Measurements from ENCODE around the gene CHFR. TPM values are rescaled to one million over a fixed set of nuclear protein-coding genes. Genes with fewer than 3 reads are reported as not detected.

Gene CHFR
- total RNA-seq, 2 experiments from 2014 or later, result 38.2 to 55.9 TPM

DNA sequence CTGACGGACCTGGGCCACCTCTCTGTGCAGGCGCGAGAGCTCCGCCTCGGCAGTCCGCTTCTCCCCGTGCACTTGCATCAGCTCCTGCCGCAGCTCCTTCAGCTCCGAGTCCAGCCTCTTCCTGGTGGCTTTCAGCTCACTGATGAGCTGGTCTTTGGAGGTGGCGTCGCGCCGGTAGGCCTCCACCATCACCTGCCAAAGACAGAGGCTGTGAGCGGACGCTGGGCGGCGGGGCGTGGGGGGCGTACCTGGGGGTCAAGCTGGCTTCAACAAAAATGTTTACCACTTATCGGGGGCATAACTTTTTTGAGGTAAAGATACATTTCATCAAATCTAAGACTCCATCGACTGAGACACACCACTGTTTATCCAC is 98.3 kb downstream of the CHFR start:
- Histone ChIP-seq H2AFZ (ENCODE audit: low read length) (no peak overlapping the region), H3K4me2 (ENCODE audit: low read length) (no peak overlapping the region), H3K9me2 (ENCODE audit: insufficient read depth, low read length) (no peaks in the 10 kb centered on the region), H3K36me3 (ENCODE audit: insufficient read depth, low read length) (peaks cover 76% of the 10 kb centered on the region), H3K4me1 (ENCODE audit: insufficient read depth, low read length, poor library complexity, severe bottlenecking) (no peaks in the 10 kb centered on the region), H3K4me3 (ENCODE audit: low read depth, low read length, poor library complexity, severe bottlenecking) (no peak overlapping the region), H4K20me1 (ENCODE audit: insufficient read depth, low read length) (no peaks in the 10 kb centered on the region; the same call in 1 of the 2 replicates), H3K27ac (ENCODE audit: low read depth, low read length, poor library complexity, severe bottlenecking) (no peak overlapping the region), H3K9me3 (ENCODE audit: low read length) (no peaks in the 10 kb centered on the region), H3K79me2 (ENCODE audit: insufficient read depth, low read depth, low read length) (no peaks in the 10 kb centered on the region)
- CTCF ChIA-PET (ENCODE audit: unreplicated experiment), result no interaction called here
- TF ChIP-seq EZH2phosphoT487 (IDR thresholded peaks at IDR 0.05; ENCODE audit: borderline replicate concordance, low read depth, low read length) (no peak), CTCF (conservative IDR thresholded peaks at IDR 0.05; ENCODE audit: low read length) (no peak)
- DNase-seq (ENCODE audit: low spot score), result no peak
- POLR2A ChIA-PET, result no interaction called here
- intact Hi-C loops (cut with micrococcal nuclease; ENCODE audit: unreplicated experiment), result no loop called here
- BruUV-seq (replicated peaks), result no TSS peak

GRCh38 chr12:132788375-132789098 is 98.9 kb downstream of the CHFR start:
- no peaks in the 10 kb centered on the region for H3K4me1 ChIP-seq (ENCODE audit: insufficient read depth, low read length, poor library complexity, severe bottlenecking)
- H4K20me1 ChIP-seq (ENCODE audit: insufficient read depth, low read length), result no peaks in the 10 kb centered on the region; the same call in 1 of the 2 replicates
- DNase-seq (ENCODE audit: low spot score), result no peak
- intact Hi-C loops (cut with micrococcal nuclease; ENCODE audit: unreplicated experiment), result no loop called here
- H3K27ac ChIP-seq (ENCODE audit: low read depth, low read length, poor library complexity, severe bottlenecking), result no peak overlapping the region
- ChIA-PET CTCF (ENCODE audit: unreplicated experiment) (no interaction called here), POLR2A (no interaction called here)
- no peaks in the 10 kb centered on the region for H3K79me2 ChIP-seq (ENCODE audit: insufficient read depth, low read depth, low read length)
- H3K4me3 ChIP-seq (ENCODE audit: low read depth, low read length, poor library complexity, severe bottlenecking), result no peak overlapping the region
- no peak overlapping the region for H3K4me2 ChIP-seq (ENCODE audit: low read length)
- no peaks in the 10 kb centered on the region for H3K9me3 ChIP-seq (ENCODE audit: low read length)
- H2AFZ ChIP-seq (ENCODE audit: low read length), result no peak overlapping the region
- H3K36me3 ChIP-seq (ENCODE audit: insufficient read depth, low read length), result peaks cover 76% of the 10 kb centered on the region
- no TSS peak for BruUV-seq (replicated peaks)
- no peak for TF ChIP-seq CTCF (conservative IDR thresholded peaks at IDR 0.05; ENCODE audit: low read length)
- no peak for TF ChIP-seq EZH2phosphoT487 (IDR thresholded peaks at IDR 0.05; ENCODE audit: borderline replicate concordance, low read depth, low read length)
- no peaks in the 10 kb centered on the region for H3K9me2 ChIP-seq (ENCODE audit: insufficient read depth, low read length)

- intact Hi-C loops (cut with micrococcal nuclease; ENCODE audit: unreplicated experiment), result no loop called here
- no peaks in the 10 kb centered on the region for H3K4me1 ChIP-seq (ENCODE audit: insufficient read depth, low read length, poor library complexity, severe bottlenecking)
- no peak overlapping the region for H3K27ac ChIP-seq (ENCODE audit: low read depth, low read length, poor library complexity, severe bottlenecking)
- no peaks in the 10 kb centered on the region; the same call in 1 of the 2 replicates for H4K20me1 ChIP-seq (ENCODE audit: insufficient read depth, low read length)
- H3K4me3 ChIP-seq (ENCODE audit: low read depth, low read length, poor library complexity, severe bottlenecking), result no peak overlapping the region
- H3K4me2 ChIP-seq (ENCODE audit: low read length), result no peak overlapping the region
- no peaks in the 10 kb centered on the region for H3K9me3 ChIP-seq (ENCODE audit: low read length)
- no peak for DNase-seq (ENCODE audit: low spot score)
- H3K36me3 ChIP-seq (ENCODE audit: insufficient read depth, low read length), result peaks cover 81% of the 10 kb centered on the region
- ChIA-PET CTCF (ENCODE audit: unreplicated experiment) (no interaction called here), POLR2A (no interaction called here)
- no peak overlapping the region for H2AFZ ChIP-seq (ENCODE audit: low read length)
- no peaks in the 10 kb centered on the region for H3K79me2 ChIP-seq (ENCODE audit: insufficient read depth, low read depth, low read length)
- BruUV-seq (replicated peaks), result no TSS peak
- no peaks in the 10 kb centered on the region for H3K9me2 ChIP-seq (ENCODE audit: insufficient read depth, low read length)
- no peak for TF ChIP-seq CTCF (conservative IDR thresholded peaks at IDR 0.05; ENCODE audit: low read length)
- TF ChIP-seq EZH2phosphoT487 (IDR thresholded peaks at IDR 0.05; ENCODE audit: borderline replicate concordance, low read depth, low read length), result no peak
Observed at GRCh38 chr12:132787877-132788276, 99.5 kb downstream of the CHFR start.
